Immature natural killer cell (primary cell): ENCODE data around the gene ZBTB20. TPM values are rescaled to one million over a fixed set of nuclear protein-coding genes. Genes with fewer than 3 reads are reported as not detected.

Experiments
- DNase-seq, 3 donors: peaks; one replicate each; pipeline ENCODE4 v3.0.0; 2022; ENCODE audit warnings: mixed read lengths in 1 of 3
- H3K27ac Mint-ChIP-seq, 6 donors: one replicate each; pipeline ENCODE4 v1.8.0; 2020; ENCODE audit warnings: mixed read lengths in 6 of 6, mild to moderate bottlenecking in 5 of 6, inconsistent platforms in 4 of 6, moderate library complexity in 3 of 6
- H3K27me3 Mint-ChIP-seq, 3 donors: one replicate each; pipeline ENCODE4 v1.8.0; 2020 to 2021; ENCODE audit warnings: low read depth in 3 of 3, mild to moderate bottlenecking in 3 of 3, mixed read lengths in 3 of 3, moderate library complexity in 3 of 3, inconsistent platforms in 1 of 3
- H3K36me3 Mint-ChIP-seq, 3 donors: one replicate each; pipeline ENCODE4 v1.8.0; 2020; ENCODE audit warnings: mixed read lengths in 3 of 3, inconsistent platforms in 2 of 3, mild to moderate bottlenecking in 2 of 3
- H3K4me1 Mint-ChIP-seq, 2 donors: one replicate each; pipeline ENCODE4 v1.8.0; 2020; ENCODE audit warnings: inconsistent platforms in 2 of 2, mild to moderate bottlenecking in 2 of 2, mixed read lengths in 2 of 2, moderate library complexity in 1 of 2
- H3K4me3 Mint-ChIP-seq, 5 donors: one replicate each; pipeline ENCODE4 v1.8.0; 2020; ENCODE audit warnings: mild to moderate bottlenecking in 5 of 5, mixed read lengths in 5 of 5, inconsistent platforms in 3 of 5, moderate library complexity in 3 of 5
- H3K9me3 Mint-ChIP-seq, 6 donors: one replicate each; pipeline ENCODE4 v1.8.0; 2020; ENCODE audit warnings: mild to moderate bottlenecking in 6 of 6, mixed read lengths in 6 of 6, inconsistent platforms in 4 of 6, moderate library complexity in 3 of 6
- polyA plus RNA-seq, 3 donors: library from polyadenylated mRNA; unstranded; fragments of 300-500 nt; fragmentation: Illumina TruSeq; gene quantifications; one replicate each; pipeline ENCODE4 v1.2.3, GENCODE V29; 2021

The ZBTB20 gene
- polyA plus RNA-seq, 3 donors from 2014 or later = 7.2 to 21.3 (median 16.5) TPM

GRCh38 chr3:114597012-114597411 lies 550.1 kb downstream of the ZBTB20 start:
- no peak for DNase-seq
- Mint-ChIP-seq H3K27me3 (no peaks in the 10 kb centered on the region), H3K36me3 (peaks cover 0 to 3% (median 0%) of the 10 kb centered on the region in 3 donors), H3K9me3 (no peaks in the 10 kb centered on the region), H3K4me3 (no peak overlapping the region), H3K27ac (no peak overlapping the region), H3K4me1 (no peaks in the 10 kb centered on the region)

- DNase-seq = no peak
- Mint-ChIP-seq H3K4me1 (no peaks in the 10 kb centered on the region), H3K27me3 (no peaks in the 10 kb centered on the region), H3K36me3 (peaks cover 0 to 3% (median 0%) of the 10 kb centered on the region in 3 donors), H3K9me3 (no peaks in the 10 kb centered on the region), H3K4me3 (no peak overlapping the region), H3K27ac (no peak overlapping the region)
Measured at GRCh38 chr3:114596147-114596546, 550.9 kb downstream of the ZBTB20 start.

- H3K36me3 Mint-ChIP-seq = peaks cover 0 to 3% (median 0%) of the 10 kb centered on the region in 3 donors
- no peak for DNase-seq
- no peaks in the 10 kb centered on the region for H3K9me3 Mint-ChIP-seq
- H3K27ac Mint-ChIP-seq = no peak overlapping the region
- no peaks in the 10 kb centered on the region for H3K4me1 Mint-ChIP-seq
- peaks cover 0 to under 1% (median 0%) of the 10 kb centered on the region in 3 donors for H3K27me3 Mint-ChIP-seq
- H3K4me3 Mint-ChIP-seq = no peak overlapping the region
Measured at GRCh38 chr3:114595522-114596028, 551.5 kb downstream of the ZBTB20 start.

GRCh38 chr3:114590309-114591047 lies 556.6 kb downstream of the ZBTB20 start:
- no peak overlapping the region for H3K4me3 Mint-ChIP-seq
- H3K27ac Mint-ChIP-seq = no peak overlapping the region
- H3K36me3 Mint-ChIP-seq = peaks cover 0 to 3% (median 0%) of the 10 kb centered on the region in 3 donors
- DNase-seq = no peak
- H3K4me1 Mint-ChIP-seq = no peaks in the 10 kb centered on the region
- H3K27me3 Mint-ChIP-seq = peaks cover 0 to 2% (median 0%) of the 10 kb centered on the region in 3 donors
- no peaks in the 10 kb centered on the region for H3K9me3 Mint-ChIP-seq

GRCh38 chr3:114587986-114588385 lies 559.1 kb downstream of the ZBTB20 start:
- Mint-ChIP-seq H3K4me3 (no peak overlapping the region), H3K27ac (no peak overlapping the region), H3K9me3 (no peaks in the 10 kb centered on the region), H3K27me3 (peaks cover 0 to 2% (median 0%) of the 10 kb centered on the region in 3 donors), H3K4me1 (peaks cover 2 to 13% of the 10 kb centered on the region in 2 donors), H3K36me3 (peaks cover 0 to under 1% (median 0%) of the 10 kb centered on the region in 3 donors)
- no peak for DNase-seq

GRCh38 chr3:114586119-114586518 lies 561.0 kb downstream of the ZBTB20 start:
- Mint-ChIP-seq H3K27me3 (peaks cover 0 to 2% (median 0%) of the 10 kb centered on the region in 3 donors), H3K4me1 (peaks cover 2 to 19% of the 10 kb centered on the region in 2 donors), H3K4me3 (no peak overlapping the region), H3K36me3 (no peaks in the 10 kb centered on the region), H3K27ac (no peak overlapping the region), H3K9me3 (no peaks in the 10 kb centered on the region)
- no peak for DNase-seq

GRCh38 chr3:114585687-114586086 lies 561.4 kb downstream of the ZBTB20 start:
- H3K4me1 Mint-ChIP-seq = peaks cover 2 to 19% of the 10 kb centered on the region in 2 donors
- no peak for DNase-seq
- H3K9me3 Mint-ChIP-seq = no peaks in the 10 kb centered on the region
- H3K36me3 Mint-ChIP-seq = no peaks in the 10 kb centered on the region
- no peak overlapping the region for H3K27ac Mint-ChIP-seq
- H3K27me3 Mint-ChIP-seq = peaks cover 0 to 2% (median 0%) of the 10 kb centered on the region in 3 donors
- no peak overlapping the region for H3K4me3 Mint-ChIP-seq

- no peaks in the 10 kb centered on the region for H3K9me3 Mint-ChIP-seq
- H3K36me3 Mint-ChIP-seq = no peaks in the 10 kb centered on the region
- H3K4me3 Mint-ChIP-seq = no peak overlapping the region
- H3K27ac Mint-ChIP-seq = peak overlapping the region in 2 of 6 donors; percentile 23 to 45
- no peak for DNase-seq
- peaks cover 2 to 19% of the 10 kb centered on the region in 2 donors for H3K4me1 Mint-ChIP-seq
- no peaks in the 10 kb centered on the region for H3K27me3 Mint-ChIP-seq
Measured at GRCh38 chr3:114584734-114585371, 562.2 kb downstream of the ZBTB20 start.

GRCh38 chr3:114582929-114583328 lies 564.2 kb downstream of the ZBTB20 start:
- Mint-ChIP-seq H3K36me3 (no peaks in the 10 kb centered on the region), H3K4me3 (no peak overlapping the region), H3K27me3 (no peaks in the 10 kb centered on the region), H3K9me3 (no peaks in the 10 kb centered on the region), H3K4me1 (peaks cover 2 to 19% of the 10 kb centered on the region in 2 donors), H3K27ac (no peak overlapping the region)
- no peak for DNase-seq

GRCh38 chr3:114572364-114573062 lies 574.6 kb downstream of the ZBTB20 start:
- Mint-ChIP-seq H3K27ac (no peak overlapping the region), H3K4me3 (no peak overlapping the region), H3K4me1 (peaks cover 0 to 1% of the 10 kb centered on the region in 2 donors), H3K36me3 (no peaks in the 10 kb centered on the region), H3K9me3 (no peaks in the 10 kb centered on the region), H3K27me3 (peaks cover 0 to 3% (median 0%) of the 10 kb centered on the region in 3 donors)
- DNase-seq = no peak

- no peak overlapping the region for H3K4me3 Mint-ChIP-seq
- H3K27me3 Mint-ChIP-seq = peaks cover 0 to 3% (median 0%) of the 10 kb centered on the region in 3 donors
- no peak overlapping the region for H3K27ac Mint-ChIP-seq
- H3K4me1 Mint-ChIP-seq = peaks cover 10 to 13% of the 10 kb centered on the region in 2 donors
- DNase-seq = no peak
- H3K36me3 Mint-ChIP-seq = no peaks in the 10 kb centered on the region
- H3K9me3 Mint-ChIP-seq = no peaks in the 10 kb centered on the region
Measured at GRCh38 chr3:114571363-114571762, 575.7 kb downstream of the ZBTB20 start.

GRCh38 chr3:114569186-114569585 lies 577.9 kb downstream of the ZBTB20 start:
- DNase-seq = no peak
- Mint-ChIP-seq H3K36me3 (peaks cover 0 to 9% (median 8%) of the 10 kb centered on the region in 3 donors), H3K4me3 (no peak overlapping the region), H3K27ac (no peak overlapping the region), H3K27me3 (peaks cover 0 to 3% (median 0%) of the 10 kb centered on the region in 3 donors), H3K4me1 (peaks cover 14 to 15% of the 10 kb centered on the region in 2 donors), H3K9me3 (no peaks in the 10 kb centered on the region)

- Mint-ChIP-seq H3K4me1 (peaks cover 14 to 15% of the 10 kb centered on the region in 2 donors), H3K27me3 (peaks cover 0 to 3% (median 0%) of the 10 kb centered on the region in 3 donors), H3K4me3 (no peak overlapping the region), H3K36me3 (peaks cover 0 to 9% (median 8%) of the 10 kb centered on the region in 3 donors), H3K9me3 (no peaks in the 10 kb centered on the region), H3K27ac (no peak overlapping the region)
- no peak for DNase-seq
Measured at GRCh38 chr3:114567771-114568170, 579.3 kb downstream of the ZBTB20 start.
